Hematopoietic multipotent progenitor cell (in vitro differentiated cells): Measurements from ENCODE around the gene WDFY4. TPM values are rescaled to one million over a fixed set of nuclear protein-coding genes. Genes with fewer than 3 reads are reported as not detected.

Experiments
- DNase-seq, 3 donors: peaks; one replicate each; pipeline ENCODE4 v3.0.0-alpha.2; 2011 to 2015; ENCODE audit warnings: low read depth in 2 of 3, low spot score in 2 of 3
- total RNA-seq: library from RNA; depleted of rRNA; stranded (reverse); fragments of >200 nt; gene quantifications from one replicate; pipeline ENCODE4 v1.2.3, GENCODE V29; 2012

WDFY4 gene
- total RNA-seq, 1 donor = 35.5 TPM

DNA sequence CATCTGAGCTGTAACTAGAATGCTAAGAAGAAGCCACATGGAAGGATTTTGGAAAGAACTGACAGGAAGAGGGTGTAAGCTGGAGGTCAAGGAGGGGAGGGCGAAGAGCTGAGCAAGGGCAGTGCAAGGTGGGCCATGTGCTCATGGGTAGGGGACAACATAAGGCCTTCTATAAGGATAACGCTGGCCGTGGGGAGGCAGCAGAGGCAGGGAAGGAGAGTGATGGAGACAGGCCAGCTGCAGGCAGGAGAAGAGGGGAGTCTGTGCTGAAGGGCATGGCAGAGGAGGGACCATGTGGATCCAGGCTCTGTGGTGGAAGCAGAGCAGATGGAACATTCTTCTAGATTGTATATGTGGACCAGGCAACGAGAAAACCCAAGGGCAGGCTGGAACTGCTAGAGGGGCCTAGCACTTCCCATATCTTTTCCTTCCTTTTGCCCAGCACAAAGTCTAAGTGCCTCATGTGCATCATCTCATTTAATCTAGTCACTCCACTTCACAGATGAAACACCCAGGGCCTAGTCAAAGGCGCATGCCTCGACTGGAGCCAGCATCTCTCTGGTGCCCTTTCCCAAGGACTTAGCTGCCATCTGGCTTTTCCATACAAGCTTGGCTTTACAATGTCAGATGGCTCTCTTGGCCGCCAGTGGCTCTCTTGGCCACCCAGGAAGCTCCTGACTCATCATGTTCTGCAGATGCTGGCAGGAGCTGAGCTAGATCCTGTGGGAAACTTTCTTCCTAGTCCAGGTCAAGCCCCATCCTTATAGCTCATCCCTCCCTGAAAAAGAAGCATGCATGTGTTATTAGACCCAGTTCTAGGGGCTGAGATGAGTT is 248.4 kb downstream of the WDFY4 start:
- no peak for DNase-seq

DNA sequence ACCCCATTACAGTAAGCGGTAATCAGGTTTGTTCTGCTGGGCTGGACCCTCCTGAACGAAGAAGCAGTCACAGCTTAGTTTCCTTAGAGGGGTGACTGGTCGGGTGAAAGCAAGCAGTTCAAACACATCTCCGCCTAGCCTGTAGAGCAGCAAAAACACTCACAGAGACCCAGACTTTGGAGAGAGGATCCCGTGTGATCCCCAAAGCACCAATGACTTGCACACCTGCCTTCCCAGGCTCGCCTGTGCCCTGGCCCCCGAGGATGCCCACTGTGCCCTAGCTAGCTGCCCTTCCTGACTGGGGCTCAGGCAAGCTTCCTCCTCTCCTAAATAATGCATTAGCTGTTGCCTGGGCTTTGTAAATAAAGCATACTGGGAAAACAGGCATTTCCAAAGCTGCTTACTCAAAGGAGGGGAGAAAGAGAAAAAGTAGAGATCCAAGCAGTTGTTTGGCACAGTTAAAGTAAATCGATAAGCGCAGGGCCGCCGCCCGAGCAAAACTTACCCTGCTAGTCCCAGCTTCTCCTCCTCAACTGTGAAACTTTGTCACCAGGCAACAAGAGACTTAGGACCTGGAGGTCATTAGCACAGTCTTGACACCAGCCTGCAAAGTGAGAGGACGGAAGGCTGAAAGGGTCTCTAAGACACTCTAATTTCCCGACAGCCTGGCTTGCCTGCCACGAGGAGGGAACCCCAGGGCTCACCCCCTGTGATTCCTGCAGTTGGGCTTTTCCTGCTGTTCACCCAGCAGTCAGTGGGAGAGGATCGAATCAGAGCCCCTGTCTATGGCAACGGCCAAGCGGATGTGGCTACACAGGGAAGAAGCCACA is 250.2 kb downstream of the WDFY4 start:
- DNase-seq = no peak

DNA sequence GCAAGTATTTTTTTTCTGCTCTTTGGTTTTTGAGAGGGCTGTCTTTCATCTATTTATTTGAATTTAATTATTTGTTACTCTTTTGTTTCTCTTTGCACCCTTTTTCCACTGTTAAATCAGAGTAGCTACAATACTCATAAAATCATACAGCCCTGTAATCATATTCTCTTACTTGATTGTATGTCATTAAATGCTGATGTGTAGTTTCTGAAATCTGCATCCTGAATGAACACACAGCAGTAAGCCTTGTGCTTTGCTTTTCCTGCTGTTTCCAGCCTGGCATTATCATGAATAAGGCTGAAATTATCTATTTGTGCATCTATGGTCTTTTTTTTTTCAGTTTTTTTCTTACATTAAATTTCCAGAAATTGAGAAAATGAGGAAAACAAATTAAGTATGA is 250.9 kb downstream of the WDFY4 start:
- no peak for DNase-seq

DNA sequence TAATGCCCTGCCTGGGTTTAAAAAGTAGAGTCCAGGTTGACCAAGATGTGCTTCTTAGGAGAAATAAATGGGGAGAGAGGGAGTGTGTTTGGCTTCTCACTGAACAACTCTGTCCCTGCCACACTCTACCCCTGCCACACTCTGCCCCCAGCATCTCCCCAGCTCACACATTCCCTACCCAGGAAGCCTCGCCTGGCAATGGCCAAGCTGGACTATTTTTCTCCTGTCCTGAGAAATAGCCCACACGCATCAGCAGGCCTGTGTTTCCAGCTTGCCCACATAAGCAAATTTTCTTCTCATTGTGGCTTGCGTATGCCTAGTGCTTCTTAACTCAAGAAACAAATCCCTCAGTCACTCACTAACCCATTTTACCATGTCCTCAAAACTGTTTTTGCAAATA is 253.1 kb downstream of the WDFY4 start:
- no peak for DNase-seq

DNA sequence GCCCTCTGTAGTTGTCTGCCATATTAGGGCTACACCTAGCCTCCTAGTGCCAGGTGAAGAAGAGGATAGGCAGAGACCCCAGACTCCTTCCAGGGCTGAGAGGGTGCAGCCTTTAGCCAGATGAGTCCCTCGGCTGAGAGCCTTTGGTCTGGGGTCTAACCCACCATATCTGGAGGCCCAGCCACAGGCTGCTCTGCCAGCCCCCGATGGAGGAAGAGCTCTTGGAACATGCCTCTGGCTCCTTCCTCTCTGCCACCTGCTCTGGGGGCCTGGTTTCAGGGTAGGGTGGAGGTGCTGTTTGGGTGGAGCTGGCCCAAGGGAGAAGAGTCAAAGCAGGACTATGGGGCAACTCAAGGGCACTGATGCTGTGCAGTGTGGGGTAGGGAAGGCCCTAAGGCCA is 253.6 kb downstream of the WDFY4 start:
- DNase-seq = no peak

DNA sequence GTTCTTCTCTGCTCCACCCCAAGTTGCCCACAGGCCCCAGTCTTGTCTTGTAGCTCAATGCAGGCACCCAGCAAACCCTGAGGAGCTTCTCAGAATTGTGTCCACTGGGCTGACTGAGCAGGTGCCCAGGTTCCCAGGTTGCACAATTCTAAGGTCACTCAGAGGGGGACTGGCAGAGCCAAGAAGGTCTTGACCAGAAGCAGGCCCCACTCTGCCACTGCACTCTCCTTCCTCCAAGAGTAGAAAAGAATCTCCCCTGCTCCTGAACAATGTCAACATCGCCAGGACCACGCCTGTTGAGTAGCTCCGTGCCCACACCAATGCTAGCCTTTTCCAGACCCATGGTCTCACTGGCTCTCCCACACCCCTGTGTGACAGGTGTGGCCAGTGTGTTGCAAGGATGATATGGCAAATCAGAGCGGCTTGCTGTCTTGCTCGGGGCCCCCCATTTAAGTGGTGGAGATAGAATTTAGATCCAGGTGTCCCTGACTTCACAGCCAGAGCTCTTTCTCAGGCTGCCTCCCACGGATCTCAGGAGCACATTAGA is 254.4 kb downstream of the WDFY4 start:
- DNase-seq = no peak

DNA sequence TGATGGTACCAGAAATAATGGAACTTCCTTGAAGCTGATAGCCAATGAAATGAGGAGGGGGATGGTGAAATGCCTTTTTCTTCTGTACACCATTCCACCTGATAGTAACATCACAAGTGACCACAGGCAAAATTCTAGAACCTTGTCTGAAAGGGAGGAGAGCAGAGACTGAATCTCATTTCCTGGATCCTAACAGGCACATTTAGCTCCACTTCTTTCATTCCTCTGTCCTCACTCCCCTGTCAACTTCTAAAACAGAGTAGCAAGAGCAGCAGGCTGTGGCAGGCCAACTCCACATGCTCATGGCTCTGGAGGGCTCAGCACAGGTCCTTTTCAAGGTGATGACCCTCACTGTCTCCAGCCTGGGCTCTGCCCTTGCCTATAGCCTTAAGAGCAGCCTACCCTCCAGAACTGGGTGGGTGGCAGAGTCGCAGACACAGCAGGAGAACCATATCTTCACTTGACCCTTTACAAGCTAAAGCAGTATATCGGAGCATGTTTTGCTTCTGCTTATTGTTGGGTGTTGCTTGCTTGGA is 255.2 kb downstream of the WDFY4 start, which contains the start of gene LRRC18:
TSS of gene LRRC18 (minus strand) at position 51 of the 536 bp plus-strand sequence. CDS start 25,685 bp downstream, outside the sequence.
- no peak for DNase-seq

DNA sequence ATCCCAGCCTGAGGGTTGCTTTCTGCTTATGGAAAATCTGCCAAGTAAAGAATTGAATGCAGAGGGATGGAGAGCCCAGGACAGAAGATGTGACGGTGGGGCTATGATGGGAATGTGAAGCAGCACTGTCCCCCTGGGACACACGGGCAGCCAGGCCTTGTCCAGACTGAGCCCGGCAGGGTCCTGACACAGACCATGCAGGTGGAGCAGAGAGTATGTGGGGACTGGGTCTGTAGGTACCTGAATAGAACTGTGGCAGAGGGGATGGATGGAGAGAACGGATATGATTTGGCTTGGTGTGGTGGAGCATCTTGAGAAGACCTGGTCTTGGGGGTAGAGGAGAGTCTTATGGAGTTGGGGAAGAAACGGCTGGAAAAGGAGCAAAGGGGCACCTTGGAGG is 255.7 kb downstream of the WDFY4 start:
- DNase-seq = no peak

DNA sequence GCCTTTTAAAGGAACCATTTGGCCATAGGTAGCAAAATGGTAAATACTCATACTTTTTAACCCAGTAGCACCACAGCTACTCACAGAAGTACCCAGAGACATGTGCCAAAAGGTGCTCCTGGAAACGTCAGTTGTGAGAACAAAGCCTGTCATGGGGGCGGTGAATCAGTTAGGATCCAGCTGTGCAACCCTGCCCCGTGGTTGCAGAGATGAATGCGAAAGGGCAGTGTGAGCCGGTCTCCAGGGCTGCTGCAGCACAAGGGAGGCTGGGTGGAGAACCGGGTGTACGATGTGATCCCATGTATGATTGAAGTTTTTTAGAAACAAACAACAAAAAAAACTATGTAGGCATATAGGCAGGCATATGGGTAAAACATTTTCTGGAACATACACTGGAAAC is 256.3 kb downstream of the WDFY4 start:
- no peak for DNase-seq

DNA sequence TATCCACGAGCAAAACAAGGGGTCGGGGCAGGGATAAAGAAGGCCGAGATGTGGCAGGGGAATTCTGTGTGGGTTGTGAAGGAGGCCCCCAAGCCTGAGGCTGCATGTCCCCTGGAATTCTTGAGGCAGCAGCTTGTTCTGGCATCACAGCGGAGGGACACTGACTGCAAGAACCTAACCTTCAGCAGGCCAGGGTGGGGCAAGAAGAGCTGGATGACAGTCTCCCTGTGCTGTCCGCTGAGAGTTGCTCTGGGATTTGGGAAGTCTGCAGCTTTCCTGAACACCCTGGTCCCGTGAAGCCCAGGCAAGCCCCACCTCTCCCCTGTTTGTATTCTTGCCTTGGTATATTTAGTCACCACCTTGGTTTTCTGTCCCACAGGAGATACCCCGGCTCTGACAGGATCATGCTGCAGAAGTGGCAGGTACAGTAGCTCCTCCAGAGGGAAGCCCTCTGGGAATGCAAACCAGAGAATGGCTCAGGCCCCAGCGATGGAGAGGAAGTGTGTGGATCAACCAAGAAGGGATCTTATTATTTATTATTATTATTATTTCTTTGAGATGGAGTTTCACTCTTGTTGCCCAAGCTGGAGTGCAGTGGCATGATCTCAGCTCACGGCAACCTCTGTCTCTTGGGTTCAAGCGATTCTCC is 256.9 kb downstream of the WDFY4 start:
- no peak for DNase-seq

DNA sequence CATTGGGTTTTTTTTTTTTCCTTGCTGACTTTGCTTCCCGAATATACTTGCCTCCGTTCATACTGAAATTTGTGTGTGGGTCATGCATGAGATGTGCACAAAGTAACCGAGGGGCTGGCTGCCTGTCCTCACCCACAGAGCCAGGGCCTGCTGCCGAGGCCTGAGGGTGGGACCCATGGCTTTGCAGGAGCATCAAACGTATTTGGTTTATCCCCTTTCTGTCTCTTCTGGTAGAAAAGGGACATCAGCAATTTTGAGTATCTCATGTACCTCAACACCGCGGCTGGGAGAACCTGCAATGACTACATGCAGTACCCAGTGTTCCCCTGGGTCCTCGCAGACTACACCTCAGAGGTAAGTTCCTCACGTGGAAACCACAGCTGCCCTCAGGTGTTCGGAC is 258.4 kb downstream of the WDFY4 start:
- no peak for DNase-seq

DNA sequence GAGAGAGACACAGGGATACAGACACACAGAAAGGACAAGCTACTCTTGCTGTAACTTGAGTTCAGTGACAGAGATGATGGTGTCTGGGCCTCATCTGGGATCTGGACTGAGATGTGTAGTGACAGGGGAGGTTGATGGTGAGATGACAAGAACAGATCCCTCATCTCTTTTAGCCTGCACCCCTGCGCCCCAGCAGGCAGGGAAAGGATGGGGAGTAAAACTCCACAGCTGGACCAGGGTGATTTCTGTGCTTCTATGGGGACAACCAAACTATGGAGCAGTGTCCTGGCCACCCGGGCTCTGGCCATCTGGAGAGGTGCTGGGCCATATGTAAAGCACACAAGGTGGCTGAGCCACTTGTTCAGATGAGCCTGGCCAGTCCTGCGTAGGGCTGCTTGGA is 259.5 kb downstream of the WDFY4 start:
- no peak for DNase-seq

DNA sequence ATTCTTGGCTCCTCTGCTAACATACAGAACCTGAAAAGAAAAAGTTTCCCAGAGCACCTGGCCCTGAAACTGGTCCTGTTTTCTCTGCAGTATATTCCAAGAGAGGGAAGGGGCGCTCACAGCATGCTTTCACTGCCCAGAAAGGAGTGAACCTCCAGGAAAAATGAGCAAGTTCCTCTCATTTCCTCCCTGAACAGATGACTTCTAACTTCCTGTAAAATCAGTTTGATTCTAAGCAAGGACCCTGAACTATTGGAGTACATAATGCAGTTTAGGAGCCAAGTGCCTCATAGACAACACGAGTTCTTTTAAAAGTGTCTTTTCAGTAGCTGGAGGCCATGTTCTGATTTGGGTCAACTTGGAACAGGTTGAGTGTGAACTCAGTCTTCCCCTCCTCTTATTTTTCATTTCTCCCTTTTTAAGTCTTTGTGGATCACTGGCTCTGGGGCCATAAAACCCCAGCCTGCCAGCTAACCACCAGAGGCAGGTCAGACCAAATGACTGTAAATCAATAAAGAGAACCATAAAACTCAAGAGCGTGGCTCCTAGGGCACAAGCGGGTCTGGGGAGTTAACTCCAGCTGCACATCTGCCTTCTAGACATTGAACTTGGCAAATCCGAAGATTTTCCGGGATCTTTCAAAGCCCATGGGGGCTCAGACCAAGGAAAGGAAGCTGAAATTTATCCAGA is 260.9 kb downstream of the WDFY4 start:
- DNase-seq = no peak

DNA sequence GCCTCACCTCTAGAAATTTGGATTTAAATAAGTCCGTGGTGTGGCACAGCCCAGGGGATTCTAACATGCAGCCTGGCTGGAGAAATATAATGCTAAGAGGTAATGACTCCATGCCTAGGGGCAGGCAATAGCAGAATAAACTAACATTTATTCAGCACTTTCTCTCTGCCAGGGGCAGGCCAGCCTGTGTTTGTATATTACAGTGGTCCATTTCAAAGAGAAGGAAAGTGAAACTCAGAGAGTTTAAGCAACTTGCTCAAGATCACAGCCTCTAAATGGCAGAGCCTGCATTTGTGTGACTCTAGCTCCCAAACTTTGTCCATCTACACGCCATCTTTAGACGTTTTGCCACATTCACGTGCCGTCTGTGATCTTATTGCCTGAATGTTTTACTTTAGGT is 261.7 kb downstream of the WDFY4 start:
- DNase-seq = no peak

DNA sequence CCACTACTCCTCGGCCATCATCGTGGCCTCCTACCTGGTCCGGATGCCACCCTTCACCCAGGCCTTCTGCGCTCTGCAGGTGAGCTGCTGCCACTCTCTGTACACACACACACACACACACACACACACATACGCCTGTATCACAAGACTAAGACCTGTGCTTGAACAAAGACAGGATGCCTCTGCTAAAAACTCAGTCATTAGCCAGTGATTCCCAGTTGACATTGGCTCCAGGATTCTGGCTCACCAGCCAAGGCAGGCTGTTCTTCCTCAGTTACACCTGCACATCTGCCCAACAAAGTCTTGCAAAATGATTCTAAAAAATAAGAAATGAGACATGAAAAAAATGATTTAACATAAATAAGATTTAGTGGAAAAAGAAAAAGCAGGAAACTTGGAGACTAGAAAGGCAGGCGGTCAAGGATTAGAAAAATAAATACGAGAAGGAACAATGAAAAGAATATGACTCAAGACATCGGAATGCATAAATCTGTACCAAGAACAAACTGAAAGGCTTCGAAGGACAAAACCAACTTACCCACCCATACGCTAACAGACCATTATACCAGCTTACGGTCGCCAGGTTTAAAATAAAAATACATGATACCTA is 262.3 kb downstream of the WDFY4 start:
- DNase-seq = no peak

DNA sequence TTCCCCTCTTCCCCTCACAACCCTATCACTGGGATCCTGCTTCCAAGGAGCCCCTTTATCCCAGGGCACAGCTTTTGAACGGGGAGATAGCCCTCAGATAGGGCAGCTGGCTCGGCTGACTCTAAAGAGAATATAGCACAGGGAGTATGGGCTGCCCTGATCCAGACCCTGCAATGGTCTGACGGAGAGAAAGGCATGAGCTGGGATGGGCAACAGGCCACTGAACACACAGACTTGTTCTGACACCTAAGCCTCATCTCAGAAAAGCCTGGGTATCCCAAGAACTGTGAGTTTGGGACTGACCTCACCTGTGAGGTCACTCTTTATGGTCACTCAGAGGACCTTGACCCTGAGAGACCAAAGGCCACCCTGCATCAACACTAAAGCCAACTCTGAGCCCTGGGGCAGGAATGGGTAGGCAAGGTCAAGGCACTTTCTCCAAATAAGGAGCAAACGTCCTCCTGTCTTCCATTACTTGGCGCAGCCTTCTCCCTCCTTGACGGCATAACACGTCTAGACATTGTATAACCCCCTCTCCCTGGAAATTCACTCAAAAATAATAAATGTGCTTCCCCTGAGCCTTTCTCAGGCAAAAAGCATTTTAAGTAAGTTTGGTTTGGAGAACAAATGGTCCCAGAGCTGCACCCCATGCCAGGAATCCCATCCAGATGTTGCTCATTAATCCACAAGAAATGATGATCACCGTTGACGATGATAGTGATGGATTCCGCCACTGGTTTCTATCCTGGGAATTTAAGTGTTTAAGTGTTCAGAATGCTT is 263.2 kb downstream of the WDFY4 start:
- DNase-seq = no peak

DNA sequence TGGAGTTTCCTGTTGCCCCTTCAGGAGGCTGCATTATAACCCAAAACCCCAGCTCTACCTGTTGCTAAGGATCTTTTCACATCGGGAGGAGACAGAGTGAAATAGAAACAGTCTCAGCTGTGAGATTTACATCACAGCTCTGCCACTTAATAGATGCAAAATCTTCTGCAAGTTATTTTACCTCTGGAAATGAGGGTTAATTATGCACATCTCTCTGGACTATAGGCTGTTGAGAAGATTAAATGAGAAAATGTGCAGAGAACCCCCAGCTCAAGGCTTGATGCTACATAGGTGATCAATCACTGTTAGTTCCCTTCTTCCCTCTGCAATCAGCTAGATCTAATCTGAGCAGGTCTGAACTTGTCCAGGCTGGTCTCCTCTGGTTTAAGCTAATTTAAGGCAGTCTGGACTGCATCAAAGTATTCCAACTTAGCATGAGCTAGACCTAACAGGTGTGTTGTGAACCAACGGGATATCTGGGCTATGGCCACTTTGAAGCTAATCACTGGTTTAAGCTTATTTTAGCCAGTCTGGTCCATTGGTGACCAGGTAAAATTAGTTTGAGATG is 263.9 kb downstream of the WDFY4 start:
- no peak for DNase-seq

DNA sequence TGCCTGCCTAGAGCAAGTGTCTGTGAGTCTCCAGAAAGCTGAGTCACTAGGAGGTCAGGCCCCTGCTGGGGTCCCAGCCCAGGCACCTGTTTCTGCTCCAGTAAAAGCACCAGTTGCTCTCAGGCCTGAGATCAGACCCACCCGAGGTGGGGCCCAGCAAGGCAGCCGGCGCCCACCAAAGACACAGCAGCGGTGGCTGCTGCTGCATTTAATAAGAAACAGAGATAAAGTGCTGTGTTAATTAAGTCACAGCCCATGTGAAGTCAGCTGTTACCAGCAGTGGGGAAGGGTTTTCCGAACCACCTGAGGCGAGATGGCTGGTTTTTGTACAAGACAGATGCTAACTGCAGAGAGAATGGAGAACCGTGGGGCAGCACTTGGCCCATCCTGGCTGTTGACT is 267.0 kb downstream of the WDFY4 start:
- no peak for DNase-seq
